GM12878 (cell line): Measurements from ENCODE around the gene TMEM212. TPM values are rescaled to one million over a fixed set of nuclear protein-coding genes. Genes with fewer than 3 reads are reported as not detected.

ENCODE experiments used
- ATAC-seq: fragments of 200-7000 bp; cut with Tn5 transposase; 3 replicates; pipeline ENCODE4 v1.9.1; 2020; ENCODE audit warnings: mild to moderate bottlenecking, moderate library complexity
- BruUV-seq: library from RNA; stranded (reverse); fragments of 400-500 nt; replicated peaks from 2 replicates; lab custom pipeline; 2021; lab: Mats Ljungman, UMichigan
- CTCF ChIA-PET: fragments of 300-600 bp; sonication (Branson Sonifier 250); formaldehyde crosslinking; extraction: SDS; loops from one replicate; lab custom pipeline; 2021; ENCODE audit warnings: inconsistent platforms; lab: Yijun Ruan, JAX
- POLR2A ChIA-PET: fragments of 350-600 bp; formaldehyde crosslinking; extraction: SDS; loops from one replicate; lab custom pipeline; 2021; ENCODE audit warnings: inconsistent platforms; lab: Charles Lee
- RAD21 ChIA-PET: fragments of 300-600 bp; sonication (Branson Sonifier 250); formaldehyde crosslinking; loops from one replicate; lab custom pipeline; 2023; ENCODE audit warnings: antibody characterized with exemption; ENCODE audit not compliant: unreplicated experiment; lab: Charles Lee
- SMC1A ChIA-PET: fragments of 300-600 bp; sonication (Branson Sonifier 250); formaldehyde crosslinking; loops from one replicate; lab custom pipeline; 2023; ENCODE audit not compliant: unreplicated experiment, uncharacterized antibody; lab: Charles Lee
- DNase-seq: peaks from one replicate; pipeline ENCODE4 v3.0.0-alpha.2; 2011; ENCODE audit warnings: low read depth, low spot score
- FAIRE-seq: peaks from 3 replicates; lab custom pipeline; 2011; peaks lifted over from hg19 to GRCh38; lab: Jason Lieb, UNC
- H2AFZ ChIP-seq: 2 replicates; pipeline ENCODE4 v1.6.0; 2011; ENCODE audit warnings: low read depth, low read length, control low read depth; ENCODE audit not compliant: control insufficient read depth
- H3K27ac ChIP-seq: 2 replicates; pipeline ENCODE4 v1.5.1; 2011; ENCODE audit warnings: control low read depth; ENCODE audit not compliant: control insufficient read depth, insufficient read depth
- H3K27me3 ChIP-seq, 2 experiments: replicated peaks in 1 of 2; 2 replicates each; pipeline versions ENCODE4 v1.6.0 to v1.6.1; 2011; ENCODE audit warnings: low read length in 1 of 2; ENCODE audit not compliant: control insufficient read depth in 2 of 2, insufficient read depth in 2 of 2
- H3K36me3 ChIP-seq, 2 experiments: 2 replicates each; pipeline ENCODE4 v1.5.1; 2011; ENCODE audit warnings: low read length in 1 of 2; ENCODE audit not compliant: control insufficient read depth in 2 of 2, insufficient read depth in 2 of 2
- H3K4me1 ChIP-seq: 2 replicates; pipeline ENCODE4 v1.6.1; 2011; ENCODE audit warnings: mild to moderate bottlenecking, low read length, moderate library complexity, mixed read lengths; ENCODE audit not compliant: control insufficient read depth, insufficient read depth
- H3K4me2 ChIP-seq: 2 replicates; pipeline ENCODE4 v1.6.0; 2011; ENCODE audit warnings: control low read depth; ENCODE audit not compliant: control insufficient read depth, insufficient read depth
- H3K4me3 ChIP-seq: fragments of 200-600 bp; sonication (generic); 2 replicates; pipeline ENCODE4 v1.5.1; 2016
- H3K79me2 ChIP-seq: 2 replicates; pipeline ENCODE4 v1.6.0; 2011; ENCODE audit warnings: low read length; ENCODE audit not compliant: control insufficient read depth, insufficient read depth
- H3K9ac ChIP-seq: 2 replicates; pipeline ENCODE4 v1.8.0; 2011; ENCODE audit warnings: low read length, control low read depth, mixed read lengths; ENCODE audit not compliant: control insufficient read depth, insufficient read depth
- H3K9me3 ChIP-seq: replicated peaks from 3 replicates; pipeline ENCODE4 v1.5.1; 2011; ENCODE audit warnings: mild to moderate bottlenecking, low read length; ENCODE audit not compliant: control insufficient read depth, insufficient read depth
- H4K20me1 ChIP-seq: 2 replicates; pipeline ENCODE4 v1.6.0; 2011; ENCODE audit not compliant: control insufficient read depth, insufficient read depth
- IRF3 ChIP-seq: fragments of 450-650 bp; IDR thresholded peaks from 2 replicates; pipeline ENCODE4 v1.6.1; 2014; ENCODE audit warnings: mild to moderate bottlenecking
- IRF5 ChIP-seq: fragments of 450-650 bp; IDR thresholded peaks from 2 replicates; pipeline ENCODE4 v1.6.1; 2017; ENCODE audit warnings: borderline replicate concordance
- MEF2B ChIP-seq: fragments of 450-650 bp; IDR thresholded peaks from 2 replicates; pipeline ENCODE4 v1.6.1; 2018; ENCODE audit warnings: mild to moderate bottlenecking, moderate library complexity; ENCODE audit not compliant: partially characterized antibody, poor library complexity, severe bottlenecking
- WGBS: methylation state at CpG from one replicate; pipeline ENCODE4 v1.1.6; 2016; ENCODE audit warnings: low lambda C conversion rate; ENCODE audit not compliant: insufficient replicate concordance, insufficient coverage; ENCODE audit errors: missing lambda C conversion rate; 5-methylcytosine and 5-hydroxymethylcytosine counted together
- in situ Hi-C: fragments of 300-500 bp; cut with MboI; formaldehyde crosslinking; loops from 9 replicates; pipeline ENCODE4 v1.14.3; 2018; ENCODE audit warnings: mixed read lengths
- intact Hi-C: fragments of 100-400 bp; cut with micrococcal nuclease; formaldehyde crosslinking; loops from one replicate; pipeline ENCODE4 v1.14.2; 2022; ENCODE audit not compliant: unreplicated experiment
- polyA plus RNA-seq, 11 experiments: library from polyadenylated mRNA; depleted of rRNA in 4 of 11; unstranded in 6 of 11; stranded (reverse) in 5 of 11; fragments of >200 nt; fragmentation: Nextera tagmentation in 4 of 11; fragmentation: Illumina TruSeq in 1 of 11; extraction: Ambion mirVana in 4 of 11; extraction: Trizol in 1 of 11; gene quantifications; 1 replicate in 1 of 11; 2 replicates in 10 of 11; pipeline versions ENCODE4 v1.2.1 to v1.2.3, GENCODE V29; 2011 to 2016; ENCODE audit warnings: inconsistent platforms in 2 of 11, missing spikeins in 2 of 11, low read depth in 1 of 11
- total RNA-seq, 4 experiments: library from RNA; depleted of rRNA in 3 of 4; stranded (reverse); fragments of >200 nt in 3 of 4; fragmentation: Illumina TruSeq in 1 of 4; extraction: Trizol in 1 of 4; gene quantifications; 2 replicates each; pipeline versions ENCODE4 v1.2.1 to v1.2.3, GENCODE V29; 2013 to 2021

TMEM212 gene
- total and polyA plus RNA-seq, 10 of the 15 experiments (the other 5 are each of a cell fraction or from before 2014, with no cell fraction given): not detected

- H3K9me3 ChIP-seq: no peaks in the 10 kb centered on the region
- no peak overlapping the region for H3K27ac ChIP-seq
- in situ Hi-C loops (no loop called here), intact Hi-C loops (no loop called here)
- FAIRE-seq: no peak
- no peaks in the 10 kb centered on the region for H3K36me3 ChIP-seq
- no peak overlapping the region for H3K4me2 ChIP-seq
- no peak for DNase-seq
- H4K20me1 ChIP-seq: no peaks in the 10 kb centered on the region
- no peak overlapping the region for H3K4me3 ChIP-seq
- 52% methylated on average over 3 of the region's 3 CpGs for WGBS
- no peaks in the 10 kb centered on the region for H3K4me1 ChIP-seq
- no peak for ATAC-seq
- no peaks in the 10 kb centered on the region; a peak in 1 of 4 replicates for H3K27me3 ChIP-seq
- ChIA-PET POLR2A (interaction anchor here (1.4 to 2.2 kb wide), 2 partner anchors 11 to 19 kb away, joined by 4 to 14 read pairs; partner anchors contain the start of gene PLD1), CTCF (interaction anchor here (0.8 to 2.7 kb wide), 6 partner anchors 10 to 237 kb away, joined by 3 to 15 read pairs (median 10); partner anchors contain the start of gene PLD1), SMC1A (interaction anchor here (1.4 to 4.4 kb wide), 7 partner anchors 9 to 49 kb away, joined by 5 to 35 read pairs (median 9); no protein-coding TSS in a partner anchor), RAD21 (interaction anchor here (1.0 to 2.7 kb wide), 6 partner anchors 9 to 52 kb away, joined by 3 to 20 read pairs (median 8); partner anchors contain the start of gene PLD1)
- H2AFZ ChIP-seq: no peak overlapping the region
- no peak overlapping the region for H3K9ac ChIP-seq
- no TSS peak for BruUV-seq
- no peaks in the 10 kb centered on the region for H3K79me2 ChIP-seq
- TF ChIP-seq MEF2B (no peak), IRF3 (no peak), IRF5 (no peak)
These were observed 22.1 kb upstream of the TMEM212 start for GRCh38 chr3:171821044-171821443.
